ENCODE data around the gene LRRC8E. TPM values are rescaled to one million over a fixed set of nuclear protein-coding genes. Genes with fewer than 3 reads are reported as not detected.

LRRC8E gene
- total RNA-seq, 1 experiment from 2014 or later: 3.0 TPM

DNA sequence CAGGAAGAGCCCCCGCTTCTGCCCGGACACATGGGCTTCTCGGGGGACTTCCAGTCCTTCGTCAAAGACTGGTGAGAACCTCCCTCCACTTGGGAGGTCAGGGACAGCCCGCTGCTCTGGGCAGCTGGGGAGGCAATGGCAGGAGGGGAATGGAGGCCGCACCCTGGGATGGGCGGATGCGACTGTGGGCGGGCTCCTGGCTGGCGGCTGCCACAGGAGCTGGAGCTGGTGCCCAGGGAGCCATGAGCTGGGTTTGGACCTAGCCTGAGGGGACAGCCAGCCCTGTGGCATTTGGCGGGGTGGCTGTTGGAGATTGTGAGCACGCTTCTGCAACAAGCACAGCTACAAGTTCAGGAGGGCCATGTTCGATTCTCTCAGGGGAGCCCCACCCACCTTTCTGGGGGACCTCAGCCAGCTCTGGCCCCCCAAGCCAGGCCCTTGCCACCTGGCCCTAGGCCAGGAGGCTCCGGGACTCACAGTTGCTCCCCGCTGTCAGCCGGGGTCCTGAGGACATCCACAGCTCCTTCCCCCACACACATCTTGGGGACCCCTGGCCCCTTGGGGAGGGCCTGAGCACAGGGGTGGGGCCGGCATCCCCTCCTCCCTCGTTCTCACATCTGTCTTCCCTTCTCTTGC lies 23.3 kb downstream of the LRRC8E start:
- CTCF ChIA-PET: interaction anchor here (1.1 to 2.1 kb wide), 5 partner anchors 8 to 58 kb away, joined by 3 to 10 read pairs (median 4); partner anchors contain the start of gene MAP2K7

GRCh38 chr19:7912144-7912696 lies 23.9 kb downstream of the LRRC8E start:
- no peak overlapping the region for H3K27ac Mint-ChIP-seq
- no peak for DNase-seq (ENCODE audit: low spot score)
- ATAC-seq: no peak
- H3K4me1 Mint-ChIP-seq: peaks cover 3% of the 10 kb centered on the region
- POLR2A ChIA-PET: no interaction called here
- CTCF ChIA-PET: interaction anchor here (0.8 to 2.1 kb wide), 6 partner anchors 9 to 59 kb away, joined by 3 to 10 read pairs (median 4); partner anchors contain the start of gene MAP2K7
- no peak overlapping the region for H3K4me3 Mint-ChIP-seq
- peaks cover 28% of the 10 kb centered on the region for H3K27me3 Mint-ChIP-seq (ENCODE audit: low read depth)
- H3K36me3 Mint-ChIP-seq: peaks cover 11% of the 10 kb centered on the region
- no peaks in the 10 kb centered on the region for H3K9me3 Mint-ChIP-seq
- TF ChIP-seq OVOL2 (CRISPR knock-in tag; IDR thresholded peaks at IDR 0.05; ENCODE audit: borderline replicate concordance): no peak
- TF ChIP-seq ESRRA (CRISPR knock-in tag; IDR thresholded peaks at IDR 0.05; ENCODE audit: borderline replicate concordance): no peak
- TF ChIP-seq, protein P1, sequence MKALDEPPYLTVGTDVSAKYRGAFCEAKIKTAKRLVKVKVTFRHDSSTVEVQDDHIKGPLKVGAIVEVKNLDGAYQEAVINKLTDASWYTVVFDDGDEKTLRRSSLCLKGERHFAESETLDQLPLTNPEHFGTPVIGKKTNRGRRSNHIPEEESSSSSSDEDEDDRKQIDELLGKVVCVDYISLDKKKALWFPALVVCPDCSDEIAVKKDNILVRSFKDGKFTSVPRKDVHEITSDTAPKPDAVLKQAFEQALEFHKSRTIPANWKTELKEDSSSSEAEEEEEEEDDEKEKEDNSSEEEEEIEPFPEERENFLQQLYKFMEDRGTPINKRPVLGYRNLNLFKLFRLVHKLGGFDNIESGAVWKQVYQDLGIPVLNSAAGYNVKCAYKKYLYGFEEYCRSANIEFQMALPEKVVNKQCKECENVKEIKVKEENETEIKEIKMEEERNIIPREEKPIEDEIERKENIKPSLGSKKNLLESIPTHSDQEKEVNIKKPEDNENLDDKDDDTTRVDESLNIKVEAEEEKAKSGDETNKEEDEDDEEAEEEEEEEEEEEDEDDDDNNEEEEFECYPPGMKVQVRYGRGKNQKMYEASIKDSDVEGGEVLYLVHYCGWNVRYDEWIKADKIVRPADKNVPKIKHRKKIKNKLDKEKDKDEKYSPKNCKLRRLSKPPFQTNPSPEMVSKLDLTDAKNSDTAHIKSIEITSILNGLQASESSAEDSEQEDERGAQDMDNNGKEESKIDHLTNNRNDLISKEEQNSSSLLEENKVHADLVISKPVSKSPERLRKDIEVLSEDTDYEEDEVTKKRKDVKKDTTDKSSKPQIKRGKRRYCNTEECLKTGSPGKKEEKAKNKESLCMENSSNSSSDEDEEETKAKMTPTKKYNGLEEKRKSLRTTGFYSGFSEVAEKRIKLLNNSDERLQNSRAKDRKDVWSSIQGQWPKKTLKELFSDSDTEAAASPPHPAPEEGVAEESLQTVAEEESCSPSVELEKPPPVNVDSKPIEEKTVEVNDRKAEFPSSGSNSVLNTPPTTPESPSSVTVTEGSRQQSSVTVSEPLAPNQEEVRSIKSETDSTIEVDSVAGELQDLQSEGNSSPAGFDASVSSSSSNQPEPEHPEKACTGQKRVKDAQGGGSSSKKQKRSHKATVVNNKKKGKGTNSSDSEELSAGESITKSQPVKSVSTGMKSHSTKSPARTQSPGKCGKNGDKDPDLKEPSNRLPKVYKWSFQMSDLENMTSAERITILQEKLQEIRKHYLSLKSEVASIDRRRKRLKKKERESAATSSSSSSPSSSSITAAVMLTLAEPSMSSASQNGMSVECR (CRISPR knock-in tag; IDR thresholded peaks at IDR 0.05; ENCODE audit: borderline replicate concordance): no peak
- TF ChIP-seq AR (CRISPR knock-in tag; IDR thresholded peaks at IDR 0.05): no peak
- no peak for TF ChIP-seq JAZF1 (CRISPR knock-in tag; IDR thresholded peaks at IDR 0.05)
- TF ChIP-seq NR3C1 (CRISPR knock-in tag; conservative IDR thresholded peaks at IDR 0.05; ENCODE audit: low read depth): no peak
- TF ChIP-seq, protein P2, sequence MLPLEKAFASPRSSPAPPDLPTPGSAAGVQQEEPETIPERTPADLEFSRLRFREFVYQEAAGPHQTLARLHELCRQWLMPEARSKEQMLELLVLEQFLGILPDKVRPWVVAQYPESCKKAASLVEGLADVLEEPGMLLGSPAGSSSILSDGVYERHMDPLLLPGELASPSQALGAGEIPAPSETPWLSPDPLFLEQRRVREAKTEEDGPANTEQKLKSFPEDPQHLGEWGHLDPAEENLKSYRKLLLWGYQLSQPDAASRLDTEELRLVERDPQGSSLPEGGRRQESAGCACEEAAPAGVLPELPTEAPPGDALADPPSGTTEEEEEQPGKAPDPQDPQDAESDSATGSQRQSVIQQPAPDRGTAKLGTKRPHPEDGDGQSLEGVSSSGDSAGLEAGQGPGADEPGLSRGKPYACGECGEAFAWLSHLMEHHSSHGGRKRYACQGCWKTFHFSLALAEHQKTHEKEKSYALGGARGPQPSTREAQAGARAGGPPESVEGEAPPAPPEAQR (CRISPR knock-in tag; IDR thresholded peaks at IDR 0.05): no peak
- TF ChIP-seq SMAD3 (CRISPR knock-in tag; IDR thresholded peaks at IDR 0.05; ENCODE audit: borderline replicate concordance): no peak
- no peak for TF ChIP-seq HMGXB4 (CRISPR knock-in tag; IDR thresholded peaks at IDR 0.05)
- TF ChIP-seq GABPB1 (CRISPR knock-in tag; IDR thresholded peaks at IDR 0.05): no peak
- TF ChIP-seq ZBTB43 (CRISPR knock-in tag; IDR thresholded peaks at IDR 0.05): no peak
- no peak for TF ChIP-seq STAT6 (CRISPR knock-in tag; conservative IDR thresholded peaks at IDR 0.05; ENCODE audit: low read depth)

More for the DNA sequence above, 23.3 kb downstream of the LRRC8E start:
- no peak for TF ChIP-seq ZBTB43 (CRISPR knock-in tag; IDR thresholded peaks at IDR 0.05)
- Mint-ChIP-seq H3K36me3 (peaks cover 11% of the 10 kb centered on the region), H3K27me3 (ENCODE audit: low read depth) (peaks cover 23% of the 10 kb centered on the region), H3K4me1 (peaks cover 3% of the 10 kb centered on the region), H3K27ac (no peak overlapping the region), H3K4me3 (no peak overlapping the region), H3K9me3 (no peaks in the 10 kb centered on the region)
- ATAC-seq (no peak), DNase-seq (ENCODE audit: low spot score) (no peak)
- POLR2A ChIA-PET: no interaction called here

All from WTC11 (cell line).